ENCODE measurements around the gene LAMC1.

DNA sequence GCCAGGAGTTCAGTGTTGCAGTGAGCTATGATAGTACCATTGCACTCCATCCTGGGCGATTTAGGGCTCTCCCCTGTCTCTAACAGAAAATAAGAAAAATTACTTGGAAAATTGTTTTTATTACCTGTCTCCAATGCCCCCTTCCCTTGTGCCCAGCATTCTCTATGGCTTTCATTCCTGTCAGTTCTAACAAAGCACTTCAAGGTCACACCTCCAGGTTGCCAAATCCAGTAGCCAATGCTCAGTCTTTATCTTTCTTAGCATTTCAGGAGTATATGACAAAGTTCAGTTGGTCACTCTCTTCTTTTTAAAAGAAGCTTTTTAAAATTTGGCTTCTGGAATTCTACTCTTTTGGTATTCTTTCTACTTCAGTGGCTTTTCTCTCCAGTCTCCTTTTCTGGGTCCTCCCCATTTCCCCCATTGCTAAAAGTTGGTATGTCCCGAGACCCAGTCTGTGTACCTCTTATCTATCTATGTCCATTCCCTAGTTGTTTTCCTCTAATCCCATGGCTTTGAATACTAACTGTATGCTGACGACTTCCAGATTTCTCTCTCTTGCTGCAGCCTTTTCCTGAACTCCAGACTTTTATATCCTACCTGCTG lies 69.9 kb downstream of the LAMC1 start:
- no peak for TF ChIP-seq EZH2 (IDR thresholded peaks at IDR 0.05; ENCODE audit: low read length, unreplicated experiment)
- TF ChIP-seq, protein P1, sequence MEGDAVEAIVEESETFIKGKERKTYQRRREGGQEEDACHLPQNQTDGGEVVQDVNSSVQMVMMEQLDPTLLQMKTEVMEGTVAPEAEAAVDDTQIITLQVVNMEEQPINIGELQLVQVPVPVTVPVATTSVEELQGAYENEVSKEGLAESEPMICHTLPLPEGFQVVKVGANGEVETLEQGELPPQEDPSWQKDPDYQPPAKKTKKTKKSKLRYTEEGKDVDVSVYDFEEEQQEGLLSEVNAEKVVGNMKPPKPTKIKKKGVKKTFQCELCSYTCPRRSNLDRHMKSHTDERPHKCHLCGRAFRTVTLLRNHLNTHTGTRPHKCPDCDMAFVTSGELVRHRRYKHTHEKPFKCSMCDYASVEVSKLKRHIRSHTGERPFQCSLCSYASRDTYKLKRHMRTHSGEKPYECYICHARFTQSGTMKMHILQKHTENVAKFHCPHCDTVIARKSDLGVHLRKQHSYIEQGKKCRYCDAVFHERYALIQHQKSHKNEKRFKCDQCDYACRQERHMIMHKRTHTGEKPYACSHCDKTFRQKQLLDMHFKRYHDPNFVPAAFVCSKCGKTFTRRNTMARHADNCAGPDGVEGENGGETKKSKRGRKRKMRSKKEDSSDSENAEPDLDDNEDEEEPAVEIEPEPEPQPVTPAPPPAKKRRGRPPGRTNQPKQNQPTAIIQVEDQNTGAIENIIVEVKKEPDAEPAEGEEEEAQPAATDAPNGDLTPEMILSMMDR (conservative IDR thresholded peaks at IDR 0.05; ENCODE audit: low read depth, low read length) = no peak

Measured in PC-3 (cell line).